Left lung (tissue), 10 donors: ENCODE data around the gene KMT5B. TPM values are rescaled to one million over a fixed set of nuclear protein-coding genes. Genes with fewer than 3 reads are reported as not detected.

Source experiments
- ATAC-seq: fragments of 200-7000 bp; cut with Tn5 transposase; one replicate; pipeline ENCODE4 v1.9.1; 2020; ENCODE audit warnings: moderate library complexity
- DNase-seq, 4 donors: peaks; one replicate each; pipeline ENCODE4 v3.0.0-alpha.2; 2013 to 2020
- H3K27ac ChIP-seq, 2 donors: fragments of 200-600 bp; sonication (generic) in 1 of 2; one replicate each; pipeline versions ENCODE4 v1.5.0 to v1.8.0; 2020 to 2021
- H3K27me3 ChIP-seq, 2 donors: fragments of 200-600 bp; sonication (generic) in 1 of 2; one replicate each; pipeline versions ENCODE4 v1.5.0 to v1.8.0; 2020 to 2021
- H3K36me3 ChIP-seq, 2 donors: fragments of 200-600 bp; sonication (generic) in 1 of 2; one replicate each; pipeline versions ENCODE4 v1.5.0 to v1.8.0; 2020 to 2021
- H3K4me1 ChIP-seq, 2 donors: fragments of 200-600 bp; one replicate each; pipeline ENCODE4 v1.8.0; 2021
- H3K4me3 ChIP-seq, 2 donors: fragments of 200-600 bp; sonication (generic) in 1 of 2; one replicate each; pipeline versions ENCODE4 v1.5.0 to v1.8.0; 2020 to 2021; ENCODE audit warnings: mild to moderate bottlenecking in 1 of 2
- H3K9me3 ChIP-seq, 2 donors: fragments of 200-600 bp; sonication (generic) in 1 of 2; one replicate each; pipeline versions ENCODE4 v1.5.0 to v1.8.0; 2020 to 2021
- CTCF ChIP-seq, 2 donors: fragments of 200-600 bp; sonication (generic) in 1 of 2; IDR thresholded peaks; one replicate each; pipeline versions ENCODE4 v1.5.0 to v1.8.0; 2021; ENCODE audit warnings: antibody characterized with exemption in 2 of 2
- intact Hi-C, 2 donors: fragments of 100-400 bp; cut with DNase I; formaldehyde crosslinking; loops; one replicate each; pipeline versions ENCODE4 v1.11.2 to v1.14.2; 2022
- polyA plus RNA-seq, 6 donors: library from polyadenylated mRNA; unstranded; fragments of 120-200 nt; gene quantifications; one replicate each; pipeline ENCODE4 v1.2.1, GENCODE V29; 2013; ENCODE audit not compliant: insufficient read length in 6 of 6
- total RNA-seq, 2 donors: library from RNA; stranded (reverse); fragmentation: NEBNext Ultra II Directional; extraction: Animal tissue kit (Norgen Biotek cat#: 25700); gene quantifications; one replicate each; pipeline ENCODE4 v1.2.1, GENCODE V29; 2021
- donor health status: DM: no; HTN: yes; CAD: no.
- donor health status: DM: no; HTN: no; CAD: no.

KMT5B gene
- total and polyA plus RNA-seq, 8 donors, result 36.0 to 91.7 (median 86.4) TPM

GRCh38 chr11:68260484-68260883 lies 47.4 kb upstream of the KMT5B start:
- Histone ChIP-seq H3K27ac (no peak overlapping the region), H3K9me3 (no peaks in the 10 kb centered on the region), H3K4me3 (no peak overlapping the region), H3K4me1 (peaks cover 6 to 11% of the 10 kb centered on the region in 2 donors), H3K36me3 (peaks cover 0 to 44% of the 10 kb centered on the region in 2 donors), H3K27me3 (no peaks in the 10 kb centered on the region)
- no peak for TF ChIP-seq CTCF (IDR thresholded peaks at IDR 0.05)
- intact Hi-C loops, result loop anchor here in 1 of 2 donors (5.0 kb wide), 1 partner anchor 122 kb away; no protein-coding TSS in a partner anchor
- ATAC-seq, result no peak
- DNase-seq, result no peak

GRCh38 chr11:68259122-68259959 lies 46.2 kb upstream of the KMT5B start:
- H3K4me3 ChIP-seq, result no peak overlapping the region
- no peak for ATAC-seq
- intact Hi-C loops, result loop anchor here in 1 of 2 donors (5.0 kb wide), 2 partner anchors 38 to 188 kb away; no protein-coding TSS in a partner anchor
- H3K4me1 ChIP-seq, result peaks cover 6 to 11% of the 10 kb centered on the region in 2 donors
- no peaks in the 10 kb centered on the region for H3K27me3 ChIP-seq
- H3K36me3 ChIP-seq, result peaks cover 0 to 35% of the 10 kb centered on the region in 2 donors
- H3K27ac ChIP-seq, result no peak overlapping the region
- TF ChIP-seq CTCF (IDR thresholded peaks at IDR 0.05), result no peak
- H3K9me3 ChIP-seq, result no peaks in the 10 kb centered on the region
- no peak for DNase-seq

GRCh38 chr11:68258363-68258765 lies 45.3 kb upstream of the KMT5B start:
- Histone ChIP-seq H3K9me3 (no peaks in the 10 kb centered on the region), H3K36me3 (peaks cover 0 to 28% of the 10 kb centered on the region in 2 donors), H3K27me3 (no peaks in the 10 kb centered on the region), H3K4me1 (peaks cover 6 to 11% of the 10 kb centered on the region in 2 donors), H3K4me3 (no peak overlapping the region), H3K27ac (no peak overlapping the region)
- TF ChIP-seq CTCF (IDR thresholded peaks at IDR 0.05), result no peak
- ATAC-seq, result no peak
- no peak for DNase-seq
- intact Hi-C loops, result loop anchor here in 1 of 2 donors (5.0 kb wide), 2 partner anchors 39 to 189 kb away; no protein-coding TSS in a partner anchor

GRCh38 chr11:68257477-68258362 lies 44.6 kb upstream of the KMT5B start:
- H3K27ac ChIP-seq, result no peak overlapping the region
- intact Hi-C loops, result loop anchor here in 1 of 2 donors (5.0 kb wide), 2 partner anchors 40 to 190 kb away; no protein-coding TSS in a partner anchor
- H3K4me3 ChIP-seq, result no peak overlapping the region
- DNase-seq (peak; percentile 85 to 98 (median 94)), ATAC-seq (peak; percentile 96)
- no peaks in the 10 kb centered on the region for H3K27me3 ChIP-seq
- peak; percentile 78 to 80 for TF ChIP-seq CTCF (IDR thresholded peaks at IDR 0.05)
- peaks cover 6 to 11% of the 10 kb centered on the region in 2 donors for H3K4me1 ChIP-seq
- H3K36me3 ChIP-seq, result peaks cover 0 to 21% of the 10 kb centered on the region in 2 donors
- H3K9me3 ChIP-seq, result no peaks in the 10 kb centered on the region
